SU-DHL-6 (cell line): Measurements from ENCODE around the gene POC1B.

Experiments
- H2AFZ ChIP-seq: fragments of 200-600 bp; sonication (generic); 2 replicates; pipeline ENCODE4 v1.6.1; 2014; ENCODE audit warnings: low read depth, mild to moderate bottlenecking, moderate library complexity, mixed read lengths, antibody characterized with exemption, low read length; ENCODE audit not compliant: severe bottlenecking
- H3F3A ChIP-seq: fragments of 200-600 bp; shearing (Covaris generic); 2 replicates; pipeline ENCODE4 v1.6.0; 2016; ENCODE audit warnings: antibody characterized with exemption, mild to moderate bottlenecking; ENCODE audit not compliant: insufficient read depth
- H3K27ac ChIP-seq: fragments of 200-600 bp; sonication (generic); 2 replicates; pipeline ENCODE4 v1.5.1; 2016; ENCODE audit warnings: low read depth, mild to moderate bottlenecking, low read length, moderate library complexity, mixed read lengths
- H3K27me3 ChIP-seq: fragments of 200-600 bp; sonication (generic), shearing (Covaris generic); 2 replicates; pipeline ENCODE4 v1.6.0; 2014; ENCODE audit warnings: mild to moderate bottlenecking, low read length
- H3K36me3 ChIP-seq: fragments of 200-600 bp; sonication (generic); 2 replicates; pipeline ENCODE4 v1.6.1; 2014; ENCODE audit warnings: mild to moderate bottlenecking, low read length, mixed read lengths
- H3K4me2 ChIP-seq: fragments of 300-600, 200-600 bp; shearing (Covaris generic), sonication (generic); 2 replicates; pipeline ENCODE4 v1.6.0; 2014; ENCODE audit warnings: low read length, low read depth, mild to moderate bottlenecking; ENCODE audit not compliant: poor library complexity, severe bottlenecking
- H3K4me3 ChIP-seq: fragments of 200-600 bp; sonication (generic); 2 replicates; pipeline ENCODE4 v1.5.1; 2014; ENCODE audit warnings: antibody characterized with exemption, low read length, mild to moderate bottlenecking, mixed read lengths; ENCODE audit not compliant: insufficient read depth, poor library complexity, severe bottlenecking
- H3K79me2 ChIP-seq: fragments of 200-600 bp; sonication (generic); 2 replicates; pipeline ENCODE4 v1.6.1; 2014; ENCODE audit warnings: mild to moderate bottlenecking, low read length, moderate library complexity; ENCODE audit not compliant: insufficient read depth
- H3K9ac ChIP-seq: fragments of 200-600 bp; sonication (generic); 2 replicates; pipeline ENCODE4 v1.7.0; 2014; ENCODE audit warnings: mild to moderate bottlenecking, low read length
- H3K9me2 ChIP-seq: fragments of 200-600 bp; sonication (generic); replicated peaks from 2 replicates; pipeline ENCODE4 v1.6.1; 2014; ENCODE audit warnings: low read length; ENCODE audit not compliant: insufficient read depth
- H3K9me3 ChIP-seq: fragments of 200-600 bp; sonication (generic); 2 replicates; pipeline ENCODE4 v1.6.1; 2014; ENCODE audit warnings: low read length, mixed read lengths; ENCODE audit not compliant: insufficient read depth
- H4K20me1 ChIP-seq: fragments of 200-600 bp; sonication (generic); 2 replicates; pipeline ENCODE4 v1.6.1; 2014; ENCODE audit warnings: low read depth, mild to moderate bottlenecking, antibody characterized with exemption, low read length, moderate library complexity, mixed read lengths
- EZH2phosphoT487 ChIP-seq: fragments of 200-600 bp; sonication (generic), shearing (Covaris generic); conservative IDR thresholded peaks from 2 replicates; pipeline ENCODE4 v1.6.1; 2018; ENCODE audit warnings: mild to moderate bottlenecking, antibody characterized with exemption, low read length, moderate library complexity, mixed read lengths
- TF ChIP-seq, protein P1 (sequence below): fragments of 200-600 bp; sonication (generic); IDR thresholded peaks from one replicate; pipeline ENCODE4 v1.5.1; 2017; ENCODE audit warnings: antibody characterized with exemption, mild to moderate bottlenecking, low read length, moderate library complexity; ENCODE audit not compliant: insufficient read depth, poor library complexity, severe bottlenecking

POC1B gene

DNA sequence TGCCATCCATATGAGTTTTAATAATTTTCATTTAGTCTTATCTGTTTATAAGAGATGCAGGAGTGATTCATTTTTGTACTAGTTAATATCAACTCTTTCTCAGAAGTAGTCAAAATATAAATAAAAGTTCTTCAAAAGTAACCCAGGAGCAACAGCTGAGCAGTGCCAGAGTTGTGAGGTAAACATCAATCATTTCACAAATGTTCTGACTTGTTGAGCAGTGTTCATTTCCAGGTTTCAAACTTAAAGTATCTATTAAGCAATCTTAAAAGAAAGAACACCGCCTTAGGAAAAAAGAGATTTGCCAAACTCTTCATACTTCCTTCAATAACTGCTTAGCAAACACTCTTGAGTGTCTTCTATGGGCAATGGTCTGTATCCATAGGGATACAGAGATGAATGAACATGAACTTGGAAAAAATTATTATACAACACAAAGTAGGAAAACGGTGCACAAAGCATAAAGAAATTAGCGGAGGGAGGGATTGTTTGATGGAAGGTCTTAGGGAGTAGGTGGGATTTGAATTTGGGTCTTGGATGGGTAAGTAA is 41.9 kb upstream of the POC1B start:
- Histone ChIP-seq H4K20me1 (no peaks in the 10 kb centered on the region), H3K9me3 (no peaks in the 10 kb centered on the region), H3K9ac (no peak overlapping the region), H2AFZ (no peak overlapping the region), H3F3A (no peaks in the 10 kb centered on the region), H3K36me3 (no peaks in the 10 kb centered on the region), H3K79me2 (no peaks in the 10 kb centered on the region), H3K27ac (no peak overlapping the region), H3K4me2 (no peak overlapping the region), H3K4me3 (no peak overlapping the region), H3K27me3 (no peaks in the 10 kb centered on the region), H3K9me2 (no peaks in the 10 kb centered on the region)
- TF ChIP-seq, protein P1, sequence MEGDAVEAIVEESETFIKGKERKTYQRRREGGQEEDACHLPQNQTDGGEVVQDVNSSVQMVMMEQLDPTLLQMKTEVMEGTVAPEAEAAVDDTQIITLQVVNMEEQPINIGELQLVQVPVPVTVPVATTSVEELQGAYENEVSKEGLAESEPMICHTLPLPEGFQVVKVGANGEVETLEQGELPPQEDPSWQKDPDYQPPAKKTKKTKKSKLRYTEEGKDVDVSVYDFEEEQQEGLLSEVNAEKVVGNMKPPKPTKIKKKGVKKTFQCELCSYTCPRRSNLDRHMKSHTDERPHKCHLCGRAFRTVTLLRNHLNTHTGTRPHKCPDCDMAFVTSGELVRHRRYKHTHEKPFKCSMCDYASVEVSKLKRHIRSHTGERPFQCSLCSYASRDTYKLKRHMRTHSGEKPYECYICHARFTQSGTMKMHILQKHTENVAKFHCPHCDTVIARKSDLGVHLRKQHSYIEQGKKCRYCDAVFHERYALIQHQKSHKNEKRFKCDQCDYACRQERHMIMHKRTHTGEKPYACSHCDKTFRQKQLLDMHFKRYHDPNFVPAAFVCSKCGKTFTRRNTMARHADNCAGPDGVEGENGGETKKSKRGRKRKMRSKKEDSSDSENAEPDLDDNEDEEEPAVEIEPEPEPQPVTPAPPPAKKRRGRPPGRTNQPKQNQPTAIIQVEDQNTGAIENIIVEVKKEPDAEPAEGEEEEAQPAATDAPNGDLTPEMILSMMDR = no peak
- no peak for TF ChIP-seq EZH2phosphoT487

DNA sequence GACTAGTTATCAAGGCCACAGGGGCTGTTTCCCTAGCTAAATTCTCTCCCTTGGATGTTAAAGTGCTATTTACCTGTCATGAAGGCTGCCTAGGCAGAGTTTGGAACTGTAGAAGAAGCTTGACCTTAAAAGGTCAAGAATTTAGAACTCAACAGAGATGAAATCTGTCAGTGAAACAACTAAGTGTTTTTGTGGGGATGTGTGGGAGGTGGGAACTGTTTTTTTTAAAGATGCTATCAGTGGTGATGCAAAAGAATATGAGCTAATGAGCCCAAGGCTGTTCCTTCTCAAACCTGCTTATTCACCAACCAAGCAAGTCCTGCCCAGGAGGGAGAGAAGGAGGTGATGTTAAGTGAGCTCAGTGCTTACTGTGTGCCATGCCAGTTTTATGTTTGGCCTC is 40.8 kb upstream of the POC1B start:
- H3K36me3 ChIP-seq = no peaks in the 10 kb centered on the region
- no peak overlapping the region for H2AFZ ChIP-seq
- no peaks in the 10 kb centered on the region for H3K27me3 ChIP-seq
- H3K9me2 ChIP-seq = no peaks in the 10 kb centered on the region
- no peaks in the 10 kb centered on the region for H4K20me1 ChIP-seq
- H3K9me3 ChIP-seq = no peaks in the 10 kb centered on the region
- H3K4me3 ChIP-seq = no peak overlapping the region
- H3K9ac ChIP-seq = no peak overlapping the region
- no peak overlapping the region for H3K4me2 ChIP-seq
- H3F3A ChIP-seq = no peaks in the 10 kb centered on the region
- no peaks in the 10 kb centered on the region for H3K79me2 ChIP-seq
- no peak for TF ChIP-seq EZH2phosphoT487
- TF ChIP-seq, protein P1 = no peak
- H3K27ac ChIP-seq = no peak overlapping the region

DNA sequence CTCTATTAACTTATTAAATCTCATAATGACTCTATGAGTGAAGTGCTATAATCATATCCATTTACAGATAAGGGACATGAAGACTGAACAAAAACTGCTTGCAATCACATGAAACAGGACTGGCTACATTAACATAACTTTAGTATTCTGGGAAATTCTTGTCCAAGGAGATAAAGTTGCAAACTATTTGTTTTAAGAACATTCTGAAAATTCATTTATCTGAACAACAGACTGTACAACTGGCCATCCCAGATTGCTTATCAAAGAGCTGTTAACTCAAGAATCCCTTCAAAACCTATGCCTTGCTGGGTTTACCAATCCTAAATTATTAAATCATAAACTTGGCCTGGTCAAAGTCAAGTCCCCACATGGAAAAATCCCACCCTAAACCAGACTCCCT is 39.2 kb upstream of the POC1B start:
- H3K9me3 ChIP-seq = no peaks in the 10 kb centered on the region
- no peak overlapping the region for H3K4me3 ChIP-seq
- TF ChIP-seq EZH2phosphoT487 = no peak
- TF ChIP-seq, protein P1 = no peak
- H3K27me3 ChIP-seq = no peaks in the 10 kb centered on the region
- no peak overlapping the region for H2AFZ ChIP-seq
- no peaks in the 10 kb centered on the region for H3K36me3 ChIP-seq
- H4K20me1 ChIP-seq = no peaks in the 10 kb centered on the region
- no peaks in the 10 kb centered on the region for H3F3A ChIP-seq
- no peaks in the 10 kb centered on the region for H3K9me2 ChIP-seq
- no peak overlapping the region for H3K27ac ChIP-seq
- H3K4me2 ChIP-seq = no peak overlapping the region
- H3K79me2 ChIP-seq = no peaks in the 10 kb centered on the region
- H3K9ac ChIP-seq = no peak overlapping the region
